Activated CD8-positive, alpha-beta memory T cell treated with anti-CD3 and anti-CD28 coated beads, Interleukin-2, amount 50 U/mL, for 1 hour (primary cell): ENCODE results near the gene MMP10.
"Not testable (repeated sequence)": the region's sequence is repeated elsewhere in the genome, so short reads cannot be mapped to it uniquely, and the experiment has no call there.

Experiments used
- DNase-seq: peaks from one replicate; pipeline ENCODE4 v3.0.0-alpha.2; 2020; ENCODE audit errors: extremely low read depth

Gene MMP10

DNA sequence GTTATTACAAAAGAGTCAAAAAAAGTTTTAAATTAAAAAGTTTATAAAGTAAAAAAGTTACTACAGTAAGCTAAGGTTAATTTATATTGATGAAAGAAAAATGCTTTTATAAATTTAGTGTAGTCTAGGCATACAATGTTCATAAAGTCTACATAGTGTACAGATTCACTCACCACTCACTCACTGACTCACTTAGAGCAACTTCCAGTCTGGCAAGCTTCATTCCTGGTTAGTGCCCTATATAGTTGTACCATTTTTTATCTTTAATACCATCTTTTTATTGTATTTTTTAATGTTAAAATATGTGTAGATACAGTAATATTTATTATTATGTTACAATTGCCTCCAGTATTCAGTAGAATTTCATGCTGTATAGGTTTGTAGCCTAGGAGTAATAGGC lies 2.6 kb upstream of the MMP10 start:
- no peak for DNase-seq

DNA sequence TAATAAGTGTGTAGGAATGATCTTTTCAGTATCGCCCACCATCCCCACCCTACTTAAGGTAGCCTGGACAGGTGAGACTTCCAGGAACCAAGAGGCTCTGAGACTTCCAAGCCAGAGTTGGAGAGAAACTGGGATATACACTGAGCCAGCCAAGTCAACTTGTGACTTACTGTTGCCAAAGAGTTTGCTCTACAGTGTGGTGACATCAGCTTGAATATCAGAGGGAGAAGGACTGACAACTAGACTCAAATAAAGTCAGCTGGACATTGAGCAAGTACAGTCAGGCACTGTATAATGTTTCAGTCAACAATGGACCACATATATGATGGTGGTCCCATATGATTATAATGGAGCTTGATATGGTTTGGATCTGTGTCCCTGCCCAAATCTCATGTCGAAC lies 1.2 kb upstream of the MMP10 start:
- no peak for DNase-seq

DNA sequence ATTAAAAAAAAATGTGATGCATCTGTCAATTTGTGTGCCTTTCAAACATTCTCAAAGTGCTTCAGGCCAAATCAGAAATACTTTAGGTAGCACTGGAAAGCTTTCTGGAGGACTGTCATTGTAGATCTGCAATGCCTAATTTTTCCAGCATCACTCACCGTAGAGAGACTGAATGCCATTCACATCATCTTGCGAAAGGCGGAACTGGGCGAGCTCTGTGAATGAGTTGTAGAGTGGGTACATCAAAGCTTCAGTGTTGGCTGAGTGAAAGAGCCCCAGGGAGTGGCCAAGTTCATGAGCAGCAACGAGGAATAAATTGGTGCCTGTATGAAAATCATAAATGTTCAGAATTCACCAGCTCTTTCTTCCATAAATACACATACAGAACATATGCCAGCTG lies 4.0 kb downstream of the MMP10 start:
- DNase-seq = no peak

DNA sequence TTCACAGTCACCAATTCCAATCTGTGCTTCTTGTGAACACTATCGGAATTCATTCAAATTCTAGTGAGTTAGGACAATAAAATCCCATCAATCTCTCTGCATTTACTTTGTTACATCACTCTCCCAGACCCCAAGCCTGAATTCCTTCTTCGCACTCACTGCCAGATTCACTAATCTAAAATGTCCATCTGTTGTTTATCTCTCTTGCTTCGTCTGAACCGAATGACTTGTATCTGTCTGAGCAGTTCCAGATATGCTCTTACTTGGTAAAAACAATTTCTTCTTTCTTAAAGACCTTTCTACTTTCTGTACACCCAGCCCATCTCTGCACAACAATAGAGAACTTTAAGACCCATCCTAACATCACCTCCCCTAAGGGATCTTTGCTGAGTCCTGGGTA lies 7.0 kb downstream of the MMP10 start:
- no peak for DNase-seq

DNA sequence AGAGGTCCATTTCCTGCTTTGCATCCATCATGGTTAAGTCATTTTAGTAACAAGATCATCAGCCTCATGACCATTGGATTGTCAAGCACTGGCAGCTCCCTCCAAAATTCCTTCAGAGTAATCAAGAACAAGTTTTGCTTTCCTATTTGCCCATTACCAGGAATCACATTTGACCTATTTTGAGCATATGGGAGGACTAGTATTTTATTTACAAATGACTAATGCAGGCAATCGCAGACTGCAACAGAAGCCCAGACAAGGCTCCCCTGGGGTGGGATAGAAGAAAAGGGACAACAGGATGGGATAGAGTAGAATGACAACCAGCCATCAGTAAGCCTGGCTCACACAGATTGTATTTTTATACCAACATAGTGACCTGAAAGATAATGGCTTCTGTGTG lies 9.1 kb downstream of the MMP10 start:
- no peak for DNase-seq

DNA sequence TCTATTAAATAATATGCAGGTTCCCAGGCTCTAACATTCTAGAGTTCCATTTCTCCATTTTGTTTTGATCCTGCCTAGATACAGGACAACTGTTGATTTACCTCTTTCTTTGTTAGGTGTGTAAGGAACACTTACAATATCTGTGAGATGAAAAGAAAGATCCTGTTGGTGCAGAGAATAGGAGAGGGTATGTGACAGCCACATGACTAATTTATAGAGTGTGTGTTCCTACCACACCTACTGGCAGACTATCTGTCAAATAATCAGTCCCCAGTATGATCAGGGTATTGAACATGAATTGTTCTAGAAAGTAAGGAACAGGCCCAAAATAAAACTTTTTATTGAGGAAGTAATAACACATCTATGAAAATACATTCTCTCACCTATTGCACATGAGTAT lies 10.2 kb downstream of the MMP10 start:
- no peak for DNase-seq

DNA sequence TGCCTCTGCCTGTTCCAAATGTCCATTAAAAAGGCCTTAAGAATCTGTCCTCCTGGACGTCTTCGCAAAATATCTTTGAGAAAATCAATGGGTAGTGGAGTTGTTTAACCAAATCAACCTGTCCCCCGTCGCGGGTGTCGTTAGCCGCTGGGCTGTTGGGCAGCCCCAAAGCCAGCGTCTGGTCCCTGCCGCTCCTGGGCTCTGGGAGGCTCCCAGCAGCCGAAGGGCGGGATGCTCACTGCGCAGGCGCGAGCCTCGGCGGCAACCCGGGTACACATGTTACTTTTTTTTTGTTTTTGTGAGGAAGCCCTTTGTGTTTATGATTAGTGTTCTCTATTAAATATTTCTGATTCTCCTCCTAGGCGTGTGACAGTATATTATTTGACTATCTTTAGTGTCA lies 12.6 kb downstream of the MMP10 start:
- no peak for DNase-seq

DNA sequence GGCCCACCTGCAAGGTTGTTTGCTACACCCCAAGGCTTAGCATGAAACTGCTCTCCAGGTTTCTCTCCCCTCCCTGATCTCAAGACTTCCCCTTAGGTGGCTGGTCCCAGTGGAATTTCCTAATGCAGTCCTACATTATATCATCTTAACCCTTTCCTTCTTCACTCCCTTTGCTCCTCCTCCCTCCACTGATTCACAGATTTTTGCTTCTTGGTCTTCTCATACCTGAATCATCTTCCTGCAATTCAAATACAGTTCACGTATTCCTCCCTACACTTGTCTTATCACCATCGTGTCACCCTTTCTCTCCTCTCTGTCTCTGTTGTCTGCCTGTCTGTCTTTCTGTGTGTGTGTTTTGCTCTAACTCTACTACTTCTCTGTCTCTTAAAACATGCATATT lies 17.0 kb downstream of the MMP10 start:
- no peak for DNase-seq

DNA sequence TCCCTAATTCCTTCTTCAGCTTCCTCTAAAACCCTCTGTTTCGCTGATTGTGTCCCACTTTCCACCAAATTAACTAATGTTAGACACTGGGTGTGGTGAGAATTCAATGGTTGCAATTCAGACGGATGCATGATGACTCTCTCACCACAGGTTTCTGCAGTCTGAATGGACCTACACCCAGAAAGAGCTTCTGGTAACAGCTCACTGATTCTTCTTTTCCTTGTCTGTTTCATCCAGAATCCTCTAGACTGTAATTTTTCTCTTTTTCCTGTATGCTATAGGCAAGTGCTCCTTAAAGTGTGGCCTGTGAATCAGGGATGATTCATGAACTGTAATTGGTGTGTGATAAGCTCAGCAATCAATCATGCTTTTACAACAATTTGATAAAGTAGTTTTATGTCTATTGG lies 18.1 kb downstream of the MMP10 start:
- no peak for DNase-seq

DNA sequence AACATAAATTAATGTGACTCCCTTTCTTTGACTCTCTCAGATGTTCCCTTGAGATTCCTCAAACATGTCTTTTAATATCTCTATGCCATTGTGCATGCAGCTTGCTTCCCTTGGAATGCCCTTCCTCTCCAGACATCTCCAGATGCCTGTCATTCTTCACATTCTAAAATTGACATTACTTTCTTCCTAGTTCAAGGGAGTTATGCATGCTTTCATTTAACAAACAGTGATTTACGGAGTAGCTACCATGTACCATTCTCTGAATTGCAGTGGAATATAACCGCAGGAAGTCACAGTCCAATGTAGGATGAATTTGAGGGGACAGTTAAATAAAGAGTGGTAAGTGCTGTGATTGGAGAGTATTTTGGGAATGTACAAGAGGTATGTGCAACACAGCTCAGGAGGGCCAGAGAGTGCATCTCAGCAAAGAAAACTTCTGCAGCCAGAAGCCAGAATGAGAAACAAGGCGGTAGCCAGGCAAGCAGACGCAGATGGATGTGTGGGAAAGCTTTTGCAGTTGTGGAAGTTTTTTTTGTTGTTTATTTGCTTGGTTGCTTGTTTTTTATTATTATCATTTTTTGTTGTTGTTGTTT lies 18.7 kb downstream of the MMP10 start:
- DNase-seq = no peak

DNA sequence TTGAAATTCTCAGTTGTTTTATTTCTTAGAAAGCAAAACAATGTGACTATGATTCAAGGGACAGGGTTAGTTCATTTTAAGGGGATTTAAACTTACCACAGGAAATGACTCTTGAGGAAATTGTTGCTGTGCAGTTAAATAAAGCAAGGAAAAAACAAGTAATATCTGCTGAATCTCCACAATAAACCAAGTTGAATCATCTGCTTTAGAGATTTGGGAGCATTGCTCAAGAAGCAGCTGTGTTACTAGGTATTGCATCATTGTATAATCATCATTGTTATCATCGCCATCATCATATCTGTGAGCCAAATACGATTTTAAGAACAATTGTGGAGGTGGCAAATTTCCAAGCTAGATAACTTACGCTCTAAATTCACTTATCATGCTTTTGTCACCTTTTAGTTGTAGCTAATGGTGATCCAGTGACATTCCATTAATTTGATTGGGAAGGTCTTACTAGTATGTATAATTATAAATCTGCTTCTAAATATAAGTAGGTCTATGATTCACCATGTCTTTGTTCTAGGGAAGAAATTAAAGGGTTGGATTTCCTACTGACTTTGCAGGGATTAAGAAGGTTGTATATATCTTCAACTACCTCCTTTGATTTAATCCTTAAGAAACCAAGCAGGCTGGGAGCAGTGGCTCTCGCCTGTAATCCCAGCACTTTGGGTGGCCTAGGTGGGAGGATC lies 19.9 kb downstream of the MMP10 start:
- DNase-seq = no peak

DNA sequence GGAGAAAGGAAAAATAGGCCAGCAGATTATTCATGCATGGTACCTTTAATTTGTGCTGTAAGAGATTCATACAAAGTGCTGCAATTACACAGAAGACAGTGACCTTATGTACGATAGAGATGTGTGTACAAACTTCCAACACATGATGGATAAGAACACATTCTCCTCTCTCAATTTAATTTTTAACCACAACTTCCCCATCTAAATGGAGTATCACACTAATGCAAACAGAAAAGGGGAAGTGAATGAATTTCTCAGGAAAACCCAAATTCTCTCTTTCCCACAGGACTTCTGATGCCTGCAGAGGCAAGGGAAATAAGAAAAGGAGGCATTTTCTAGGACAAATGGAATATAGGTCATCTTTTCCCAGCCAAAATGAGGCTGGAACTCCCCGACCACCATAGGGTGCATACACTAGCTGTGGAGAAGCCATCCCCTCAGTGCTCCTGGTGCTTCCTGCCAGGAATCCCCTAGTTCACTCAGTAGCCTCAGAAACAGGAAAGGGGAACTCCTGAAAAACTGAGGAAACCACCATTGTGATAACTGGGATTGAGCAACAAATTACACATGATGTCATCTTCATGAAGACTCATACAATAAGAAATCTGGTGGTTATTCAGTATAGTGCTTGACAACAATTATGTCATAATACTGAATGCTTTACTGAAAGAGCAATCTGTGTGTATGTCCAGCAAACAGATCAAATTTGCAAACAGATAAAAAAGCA lies 22.4 kb downstream of the MMP10 start:
- DNase-seq = no peak

DNA sequence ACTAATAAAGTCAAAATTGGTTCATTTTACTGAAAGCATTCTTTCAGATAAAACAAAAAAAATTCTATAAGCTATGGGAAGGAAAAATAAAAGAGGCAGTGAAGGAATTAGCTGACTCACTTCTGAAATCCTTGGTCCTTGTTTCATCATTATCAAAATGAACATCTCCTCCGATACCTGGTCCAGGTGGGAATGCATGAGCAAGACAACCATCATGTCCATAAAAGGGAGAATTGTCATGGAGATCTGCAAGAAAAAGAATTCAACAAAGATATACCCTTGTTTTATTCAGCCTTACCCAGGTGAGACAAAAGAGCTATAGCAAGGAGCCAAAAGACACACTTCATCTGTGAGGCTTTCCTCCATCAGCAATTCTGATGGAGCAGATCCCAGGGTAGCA lies 27.2 kb downstream of the MMP10 start:
- DNase-seq = no peak

DNA sequence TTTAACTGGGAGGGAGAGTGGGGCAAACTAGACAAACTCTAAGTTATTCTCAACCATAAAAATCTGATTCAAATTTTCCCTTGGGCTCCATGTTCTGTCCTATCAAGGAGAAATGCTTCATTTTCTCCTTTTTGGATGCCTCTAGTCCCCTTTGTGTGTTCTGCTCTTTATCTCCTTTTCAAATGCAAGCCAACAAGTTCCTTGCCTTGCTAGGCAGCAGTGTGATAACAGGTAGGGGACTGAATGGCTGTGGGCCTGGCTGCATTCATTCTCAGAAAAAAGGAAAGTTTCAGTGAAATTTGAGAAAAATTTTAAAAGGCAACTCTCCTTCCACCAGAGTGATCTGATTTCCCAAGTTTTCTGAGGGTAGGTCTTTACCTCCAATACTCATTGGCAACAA lies 28.8 kb downstream of the MMP10 start:
- no peak for DNase-seq

DNA sequence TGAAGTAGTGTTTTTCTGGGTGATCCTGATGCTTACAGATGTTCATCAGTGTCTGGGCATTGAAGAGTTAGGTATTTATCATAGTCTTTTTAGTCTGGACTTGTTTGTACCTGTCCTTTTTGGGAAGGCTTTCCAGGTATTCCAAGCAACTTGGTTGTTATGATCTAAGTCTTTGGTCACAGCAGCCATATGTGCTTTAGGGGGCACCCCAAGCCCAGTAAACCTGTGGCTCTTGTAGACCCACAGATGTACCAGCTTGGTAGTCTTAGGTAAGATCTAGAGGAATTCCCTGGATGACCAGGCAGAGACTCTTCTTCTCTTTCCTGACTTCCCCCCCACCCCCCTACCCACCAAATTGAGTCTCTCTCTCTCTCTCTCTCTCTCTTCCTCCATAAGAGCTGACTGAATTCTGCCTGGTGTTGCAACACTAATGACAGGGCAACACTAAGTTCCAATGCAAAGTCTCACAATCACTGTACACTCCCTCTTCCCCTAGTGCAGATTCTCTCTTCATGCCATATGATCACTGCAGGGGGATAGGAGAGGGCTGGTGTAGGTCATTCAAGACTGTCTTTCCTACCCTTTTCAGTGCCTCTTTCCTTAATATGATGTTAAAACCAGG lies 31.2 kb downstream of the MMP10 start:
- no peak for DNase-seq

DNA sequence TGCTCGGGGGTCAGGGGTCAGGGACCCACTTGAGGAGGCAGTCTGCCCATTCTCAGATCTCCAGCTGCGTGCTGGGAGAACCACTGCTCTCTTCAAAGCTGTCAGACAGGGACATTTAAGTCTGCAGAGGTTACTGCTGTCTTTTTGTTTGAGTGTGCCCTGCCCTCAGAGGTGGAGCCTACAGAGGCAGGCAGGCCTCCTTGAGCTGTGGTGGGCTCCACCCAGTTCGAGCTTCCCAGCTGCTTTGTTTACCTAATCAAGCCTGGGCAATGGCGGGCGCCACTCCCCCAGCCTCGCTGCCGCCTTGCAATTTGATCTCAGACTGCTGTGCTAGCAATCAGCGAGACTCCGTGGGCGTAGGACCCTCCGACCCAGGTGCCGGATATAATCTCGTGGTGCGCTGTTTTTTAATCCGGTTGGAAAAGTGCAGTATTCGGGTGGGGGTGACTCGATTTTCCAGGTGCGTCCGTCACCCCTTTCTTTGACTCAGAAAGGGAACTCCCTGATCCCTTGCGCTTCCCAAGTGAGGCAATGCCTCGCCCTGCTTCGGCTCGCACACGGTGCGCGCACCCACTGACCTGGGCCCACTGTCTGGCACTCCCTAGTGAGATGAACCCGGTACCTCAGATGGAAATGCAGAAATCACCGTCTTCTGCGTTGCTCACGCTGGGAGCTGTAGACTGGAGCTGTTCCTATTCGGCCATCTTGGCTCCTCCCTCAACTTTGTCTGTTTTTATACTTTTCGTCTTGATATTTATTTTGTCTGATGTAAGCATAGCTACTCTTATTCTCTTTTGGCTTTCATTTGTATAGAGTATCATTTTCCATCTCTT lies 33.5 kb downstream of the MMP10 start:
- not testable (repeated sequence) for DNase-seq

DNA sequence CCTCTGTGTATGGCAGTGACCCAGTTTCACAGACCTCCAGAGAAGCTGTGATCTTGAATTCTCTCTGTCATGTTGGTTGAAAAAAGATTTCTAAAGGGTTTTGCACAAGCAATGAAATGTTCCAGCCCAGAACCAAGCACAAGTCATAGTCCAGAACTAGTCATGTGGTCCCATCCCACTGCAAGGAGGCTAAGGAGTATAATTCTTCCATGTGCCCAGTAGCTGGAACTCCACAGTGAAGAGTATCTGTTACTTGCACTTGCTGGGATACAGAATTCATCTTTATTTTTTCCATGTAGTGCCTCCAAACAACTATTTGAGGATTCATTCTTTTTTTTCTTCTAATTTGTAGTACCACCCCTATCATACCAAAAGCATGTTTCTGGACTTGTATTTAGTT lies 45.8 kb downstream of the MMP10 start:
- DNase-seq = no peak

DNA sequence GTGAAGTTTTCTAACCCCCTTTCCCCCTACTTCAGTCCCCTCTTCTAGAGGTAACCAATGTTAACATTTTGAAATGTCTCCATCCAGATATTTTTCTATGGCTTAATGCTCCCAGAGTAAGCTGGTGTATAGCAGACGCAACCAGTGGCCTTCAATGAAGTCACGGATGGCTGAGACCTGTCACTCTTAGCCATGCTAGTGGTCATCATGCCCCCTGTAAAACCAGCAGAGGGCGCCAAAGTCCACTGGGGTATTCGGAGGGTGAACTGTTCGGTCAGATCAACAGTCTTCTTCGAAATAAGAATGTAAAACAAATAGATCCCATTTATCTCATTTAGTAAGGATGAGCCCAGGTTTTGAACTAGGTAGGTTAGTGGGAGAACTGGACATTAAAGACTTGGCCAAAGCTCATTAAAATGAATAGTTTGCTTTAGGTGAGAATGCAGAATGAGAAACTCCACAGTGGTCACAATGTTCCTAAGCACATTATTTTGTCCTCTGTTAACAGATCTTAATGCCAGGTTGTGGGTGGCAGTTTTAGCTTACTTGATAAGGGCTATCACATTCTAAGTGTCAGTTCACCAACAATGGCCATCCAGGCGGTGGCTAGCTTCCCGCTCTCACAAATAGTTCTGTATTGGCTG lies 47.1 kb downstream of the MMP10 start:
- no peak for DNase-seq

DNA sequence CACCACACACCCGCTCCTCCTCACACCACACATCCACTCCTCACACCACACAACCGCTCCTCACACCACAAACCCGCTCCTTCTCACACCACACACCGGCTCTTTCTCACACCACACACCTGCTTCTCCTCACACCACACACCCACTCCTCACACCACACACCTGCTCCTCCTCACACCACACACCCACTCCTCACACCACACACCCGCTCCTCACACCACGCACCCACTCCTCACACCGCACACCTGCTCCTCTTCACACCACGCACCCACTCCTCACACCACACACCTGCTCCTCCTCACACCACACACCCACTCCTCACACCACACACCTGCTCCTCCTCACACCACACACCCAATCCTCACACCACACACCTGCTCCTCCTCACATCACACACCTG lies 49.5 kb downstream of the MMP10 start:
- not testable (repeated sequence) for DNase-seq

DNA sequence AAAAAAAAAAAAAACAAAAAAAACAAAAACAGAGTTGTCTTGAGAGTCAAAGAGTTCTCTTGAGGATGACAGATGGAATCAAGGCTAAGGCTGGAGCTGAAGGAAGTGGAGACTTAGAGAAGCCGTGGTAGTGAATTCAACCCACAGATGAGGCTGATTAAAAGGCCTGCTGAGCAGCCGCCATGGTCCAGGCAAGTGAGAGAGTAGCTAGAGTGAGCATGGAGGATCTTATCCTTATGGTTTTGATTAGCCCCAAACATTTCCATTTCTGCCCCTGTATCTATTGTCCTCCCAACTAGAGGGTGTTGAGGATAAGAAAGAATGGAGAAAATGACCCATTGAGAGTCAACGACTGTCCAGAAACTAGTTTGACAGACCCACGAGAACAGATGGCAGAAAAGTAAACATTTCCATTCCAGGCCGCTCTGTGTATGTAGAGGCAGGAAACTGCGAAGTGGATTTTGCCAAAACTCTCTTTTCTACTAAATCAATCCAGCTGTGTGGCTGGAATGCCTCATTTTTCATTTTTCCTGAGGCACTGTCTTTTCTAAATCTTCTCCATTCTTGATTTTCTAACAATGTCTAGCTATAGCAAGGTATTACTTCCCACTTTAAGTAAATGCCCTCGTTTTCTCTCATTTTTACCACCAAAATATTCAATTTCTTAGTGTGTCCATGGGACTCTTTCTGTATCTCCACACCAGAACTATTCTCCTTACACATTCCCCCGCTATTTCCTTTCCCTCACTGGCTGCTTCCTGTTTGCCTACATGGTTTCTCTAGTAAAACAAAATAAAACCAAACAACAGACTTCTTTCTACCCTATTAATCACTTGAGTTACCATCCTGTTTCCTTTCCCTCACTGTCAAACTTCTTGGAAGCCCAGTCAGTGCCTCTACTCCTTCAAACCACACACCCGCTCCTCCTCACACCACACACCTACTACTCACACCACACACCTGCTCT lies 50.3 kb downstream of the MMP10 start:
- no peak for DNase-seq
